H1 (cell line): ENCODE data around the gene CWC15.

Experiments
- EP300 ChIP-seq, 2 experiments: IDR thresholded peaks; 1 replicate in 1 of 2; 2 replicates in 1 of 2; pipeline ENCODE4 v1.6.1; 2011 to 2012; ENCODE audit warnings: low read depth in 2 of 2, low read length in 2 of 2, mild to moderate bottlenecking in 2 of 2, borderline replicate concordance in 1 of 2, inconsistent platforms in 1 of 2, moderate library complexity in 1 of 2
- HDAC2 ChIP-seq, 2 experiments: fragments of 300-600 bp in 1 of 2; sonication (generic) in 1 of 2; IDR thresholded peaks; 2 replicates each; pipeline ENCODE4 v1.6.1; 2011 to 2012; ENCODE audit warnings: low read depth in 2 of 2, low read length in 2 of 2, mild to moderate bottlenecking in 2 of 2, moderate library complexity in 2 of 2, borderline replicate concordance in 1 of 2, inconsistent platforms in 1 of 2
- SUZ12 ChIP-seq: fragments of 200-600 bp; sonication (generic); IDR thresholded peaks from 2 replicates; pipeline ENCODE4 v1.6.1; 2012; ENCODE audit warnings: mild to moderate bottlenecking, inconsistent platforms, low read length, moderate library complexity, mixed read lengths
- TAF7 ChIP-seq: optimal IDR thresholded peaks from 2 replicates; pipeline ENCODE3; 2011; ENCODE audit warnings: low read depth, mild to moderate bottlenecking, inconsistent platforms, low read length, moderate library complexity, borderline replicate concordance
- YY1 ChIP-seq: IDR thresholded peaks from 2 replicates; pipeline ENCODE4 v1.6.1; 2011; ENCODE audit warnings: low read depth, mild to moderate bottlenecking, low read length

DNA sequence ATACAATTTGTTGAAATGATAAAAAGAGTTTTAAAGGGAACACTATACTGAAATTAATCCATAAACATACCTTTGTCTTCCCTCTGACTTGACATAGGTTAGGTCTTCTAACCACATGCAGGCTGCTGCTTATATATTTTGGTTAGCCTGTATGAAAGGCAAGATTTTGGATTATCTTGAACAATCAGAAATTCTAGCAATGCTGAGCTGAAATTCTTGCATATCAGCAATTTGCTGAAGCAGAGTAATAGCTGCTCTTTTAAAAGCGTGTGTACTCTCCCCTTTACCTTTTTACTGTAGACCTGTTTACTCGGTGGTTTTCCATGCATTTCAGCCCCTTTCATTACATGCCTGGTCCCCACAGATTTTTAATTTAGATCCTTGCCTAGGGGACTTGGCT is 34.0 kb downstream of the CWC15 start:
- TF ChIP-seq YY1 (no peak), EP300 (IDR thresholded peaks at IDR 0.05; ENCODE audit: borderline replicate concordance in 1 of 2, low read depth in 2 of 2, low read length in 2 of 2) (no peak), TAF7 (no peak), SUZ12 (no peak), HDAC2 (IDR thresholded peaks at IDR 0.05; ENCODE audit: borderline replicate concordance in 1 of 2, low read depth in 2 of 2, low read length in 2 of 2) (no peak)
